GM12878 (cell line): Measurements from ENCODE around the gene PAK6. TPM values are rescaled to one million over a fixed set of nuclear protein-coding genes. Genes with fewer than 3 reads are reported as not detected.

Experiments
- ATAC-seq: fragments of 200-7000 bp; cut with Tn5 transposase; 3 replicates; pipeline ENCODE4 v1.9.1; 2020; ENCODE audit warnings: mild to moderate bottlenecking, moderate library complexity
- BruUV-seq: library from RNA; stranded (reverse); fragments of 400-500 nt; replicated peaks from 2 replicates; lab custom pipeline; 2021; lab: Mats Ljungman, UMichigan
- CTCF ChIA-PET: fragments of 300-600 bp; sonication (Branson Sonifier 250); formaldehyde crosslinking; extraction: SDS; loops from one replicate; lab custom pipeline; 2021; ENCODE audit warnings: inconsistent platforms; lab: Yijun Ruan, JAX
- POLR2A ChIA-PET: fragments of 350-600 bp; formaldehyde crosslinking; extraction: SDS; loops from one replicate; lab custom pipeline; 2021; ENCODE audit warnings: inconsistent platforms; lab: Charles Lee
- RAD21 ChIA-PET: fragments of 300-600 bp; sonication (Branson Sonifier 250); formaldehyde crosslinking; loops from one replicate; lab custom pipeline; 2023; ENCODE audit warnings: antibody characterized with exemption; ENCODE audit not compliant: unreplicated experiment; lab: Charles Lee
- SMC1A ChIA-PET: fragments of 300-600 bp; sonication (Branson Sonifier 250); formaldehyde crosslinking; loops from one replicate; lab custom pipeline; 2023; ENCODE audit not compliant: unreplicated experiment, uncharacterized antibody; lab: Charles Lee
- DNase-seq: peaks from one replicate; pipeline ENCODE4 v3.0.0-alpha.2; 2011; ENCODE audit warnings: low read depth, low spot score
- FAIRE-seq: peaks from 3 replicates; lab custom pipeline; 2011; peaks lifted over from hg19 to GRCh38; lab: Jason Lieb, UNC
- H2AFZ ChIP-seq: 2 replicates; pipeline ENCODE4 v1.6.0; 2011; ENCODE audit warnings: low read depth, low read length, control low read depth; ENCODE audit not compliant: control insufficient read depth
- H3K27ac ChIP-seq: 2 replicates; pipeline ENCODE4 v1.5.1; 2011; ENCODE audit warnings: control low read depth; ENCODE audit not compliant: control insufficient read depth, insufficient read depth
- H3K27me3 ChIP-seq, 2 experiments: replicated peaks in 1 of 2; 2 replicates each; pipeline versions ENCODE4 v1.6.0 to v1.6.1; 2011; ENCODE audit warnings: low read length in 1 of 2; ENCODE audit not compliant: control insufficient read depth in 2 of 2, insufficient read depth in 2 of 2
- H3K36me3 ChIP-seq, 2 experiments: 2 replicates each; pipeline ENCODE4 v1.5.1; 2011; ENCODE audit warnings: low read length in 1 of 2; ENCODE audit not compliant: control insufficient read depth in 2 of 2, insufficient read depth in 2 of 2
- H3K4me1 ChIP-seq: 2 replicates; pipeline ENCODE4 v1.6.1; 2011; ENCODE audit warnings: mild to moderate bottlenecking, low read length, moderate library complexity, mixed read lengths; ENCODE audit not compliant: control insufficient read depth, insufficient read depth
- H3K4me2 ChIP-seq: 2 replicates; pipeline ENCODE4 v1.6.0; 2011; ENCODE audit warnings: control low read depth; ENCODE audit not compliant: control insufficient read depth, insufficient read depth
- H3K4me3 ChIP-seq: fragments of 200-600 bp; sonication (generic); 2 replicates; pipeline ENCODE4 v1.5.1; 2016
- H3K79me2 ChIP-seq: 2 replicates; pipeline ENCODE4 v1.6.0; 2011; ENCODE audit warnings: low read length; ENCODE audit not compliant: control insufficient read depth, insufficient read depth
- H3K9ac ChIP-seq: 2 replicates; pipeline ENCODE4 v1.8.0; 2011; ENCODE audit warnings: low read length, control low read depth, mixed read lengths; ENCODE audit not compliant: control insufficient read depth, insufficient read depth
- H3K9me3 ChIP-seq: replicated peaks from 3 replicates; pipeline ENCODE4 v1.5.1; 2011; ENCODE audit warnings: mild to moderate bottlenecking, low read length; ENCODE audit not compliant: control insufficient read depth, insufficient read depth
- H4K20me1 ChIP-seq: 2 replicates; pipeline ENCODE4 v1.6.0; 2011; ENCODE audit not compliant: control insufficient read depth, insufficient read depth
- ASH2L ChIP-seq: fragments of 300-600, 200-600 bp; sonication (generic); IDR thresholded peaks from 2 replicates; pipeline ENCODE4 v1.6.1; 2017; ENCODE audit warnings: low read depth, mild to moderate bottlenecking, borderline replicate concordance
- BRCA1 ChIP-seq: IDR thresholded peaks from 2 replicates; pipeline ENCODE4 v1.6.1; 2011; ENCODE audit warnings: low read depth, low read length, improper control_type of control experiment
- CHD4 ChIP-seq: fragments of 200-600 bp; sonication (generic); IDR thresholded peaks from 2 replicates; pipeline ENCODE4 v1.6.1; 2016; ENCODE audit warnings: mild to moderate bottlenecking
- E4F1 ChIP-seq: fragments of 450-650 bp; IDR thresholded peaks from 2 replicates; pipeline ENCODE4 v1.6.1; 2018; ENCODE audit warnings: borderline replicate concordance, mild to moderate bottlenecking; ENCODE audit not compliant: partially characterized antibody
- KAT2A ChIP-seq: conservative IDR thresholded peaks from 2 replicates; pipeline ENCODE4 v1.6.1; 2011; ENCODE audit warnings: low read depth, low read length; ENCODE audit not compliant: control insufficient read depth
- KDM1A ChIP-seq: fragments of 200-600 bp; sonication (generic); IDR thresholded peaks from 2 replicates; pipeline ENCODE4 v1.6.1; 2016; ENCODE audit warnings: borderline replicate concordance
- NFYB ChIP-seq: IDR thresholded peaks from 2 replicates; pipeline ENCODE4 v1.6.1; 2011; ENCODE audit warnings: low read depth, mild to moderate bottlenecking, low read length, improper control_type of control experiment, moderate library complexity; ENCODE audit not compliant: insufficient read depth
- PAX8 ChIP-seq: fragments of 450-650 bp; IDR thresholded peaks from 2 replicates; pipeline ENCODE4 v1.6.1; 2017; ENCODE audit warnings: mild to moderate bottlenecking, moderate library complexity
- RAD21 ChIP-seq: IDR thresholded peaks from 2 replicates; pipeline ENCODE4 v1.6.1; 2011; ENCODE audit warnings: mild to moderate bottlenecking, low read depth, low read length, moderate library complexity; ENCODE audit not compliant: insufficient read depth
- SMARCA5 ChIP-seq: fragments of 450-650 bp; IDR thresholded peaks from 2 replicates; pipeline ENCODE4 v1.6.1; 2017; ENCODE audit warnings: mild to moderate bottlenecking
- SP1 ChIP-seq: IDR thresholded peaks from one replicate; pipeline ENCODE4 v1.6.1; 2011; ENCODE audit warnings: low read depth, low read length
- SREBF1 ChIP-seq: IDR thresholded peaks from 2 replicates; pipeline ENCODE4 v1.6.1; 2012; ENCODE audit warnings: mild to moderate bottlenecking, low read length
- SREBF2 ChIP-seq: IDR thresholded peaks from 2 replicates; pipeline ENCODE4 v1.6.1; 2012; ENCODE audit warnings: mild to moderate bottlenecking, low read length
- SRF ChIP-seq, 2 experiments: IDR thresholded peaks; 2 replicates each; pipeline ENCODE4 v1.6.1; 2011; ENCODE audit warnings: low read depth in 2 of 2, low read length in 2 of 2, mild to moderate bottlenecking in 1 of 2, moderate library complexity in 1 of 2
- TAF1 ChIP-seq: IDR thresholded peaks from 2 replicates; pipeline ENCODE4 v1.6.1; 2011; ENCODE audit warnings: mild to moderate bottlenecking, low read depth, low read length, borderline replicate concordance
- TBL1XR1 ChIP-seq: IDR thresholded peaks from 2 replicates; pipeline ENCODE4 v1.6.1; 2012; ENCODE audit warnings: low read depth, low read length, improper control_type of control experiment
- USF1 ChIP-seq: IDR thresholded peaks from 2 replicates; pipeline ENCODE4 v1.6.1; 2011; ENCODE audit warnings: borderline replicate concordance, low read depth, mild to moderate bottlenecking, moderate library complexity, mixed read lengths, low read length; ENCODE audit not compliant: insufficient read depth; ENCODE audit errors: extremely low read length
- ZNF24 ChIP-seq: fragments of 450-650 bp; IDR thresholded peaks from 2 replicates; pipeline ENCODE4 v1.6.1; 2017; ENCODE audit warnings: antibody characterized with exemption, mild to moderate bottlenecking
- WGBS: methylation state at CpG from one replicate; pipeline ENCODE4 v1.1.6; 2016; ENCODE audit warnings: low lambda C conversion rate; ENCODE audit not compliant: insufficient replicate concordance, insufficient coverage; ENCODE audit errors: missing lambda C conversion rate; 5-methylcytosine and 5-hydroxymethylcytosine counted together
- in situ Hi-C: fragments of 300-500 bp; cut with MboI; formaldehyde crosslinking; loops from 9 replicates; pipeline ENCODE4 v1.14.3; 2018; ENCODE audit warnings: mixed read lengths
- intact Hi-C: fragments of 100-400 bp; cut with micrococcal nuclease; formaldehyde crosslinking; loops from one replicate; pipeline ENCODE4 v1.14.2; 2022; ENCODE audit not compliant: unreplicated experiment
- polyA plus RNA-seq, 11 experiments: library from polyadenylated mRNA; depleted of rRNA in 4 of 11; unstranded in 6 of 11; stranded (reverse) in 5 of 11; fragments of >200 nt; fragmentation: Nextera tagmentation in 4 of 11; fragmentation: Illumina TruSeq in 1 of 11; extraction: Ambion mirVana in 4 of 11; extraction: Trizol in 1 of 11; gene quantifications; 1 replicate in 1 of 11; 2 replicates in 10 of 11; pipeline versions ENCODE4 v1.2.1 to v1.2.3, GENCODE V29; 2011 to 2016; ENCODE audit warnings: inconsistent platforms in 2 of 11, missing spikeins in 2 of 11, low read depth in 1 of 11
- total RNA-seq, 4 experiments: library from RNA; depleted of rRNA in 3 of 4; stranded (reverse); fragments of >200 nt in 3 of 4; fragmentation: Illumina TruSeq in 1 of 4; extraction: Trizol in 1 of 4; gene quantifications; 2 replicates each; pipeline versions ENCODE4 v1.2.1 to v1.2.3, GENCODE V29; 2013 to 2021

The PAK6 gene
- total and polyA plus RNA-seq, 10 of the 15 experiments (the other 5 are each of a cell fraction or from before 2014, with no cell fraction given): 0.07 to 0.92 (median 0.31) TPM; not detected in 2

GRCh38 chr15:40287505-40287904 lies 48.6 kb downstream of the PAK6 start:
- POLR2A ChIA-PET: no interaction called here
- Histone ChIP-seq H2AFZ (no peak overlapping the region), H3K36me3 (no peaks in the 10 kb centered on the region), H3K9ac (no peak overlapping the region), H3K9me3 (no peaks in the 10 kb centered on the region; the same call in 2 of the 3 replicates), H4K20me1 (no peaks in the 10 kb centered on the region), H3K4me3 (no peak overlapping the region), H3K4me1 (no peaks in the 10 kb centered on the region), H3K27me3 (peaks cover 3 to 8% of the 10 kb centered on the region in 2 experiments; a peak in 3 of 4 replicates), H3K27ac (no peak overlapping the region), H3K79me2 (no peaks in the 10 kb centered on the region), H3K4me2 (no peak overlapping the region)
- RAD21 ChIA-PET: interaction anchor here (1.1 kb wide), 1 partner anchor 50 kb away, joined by 3 read pairs; no protein-coding TSS in a partner anchor
- FAIRE-seq: no peak
- TF ChIP-seq KDM1A (no peak), TBL1XR1 (no peak), CHD4 (no peak), SP1 (no peak), SREBF2 (no peak), SMARCA5 (no peak), NFYB (no peak), SRF (IDR thresholded peaks at IDR 0.05; ENCODE audit: low read depth in 2 of 2, low read length in 2 of 2) (no peak), E4F1 (no peak), TAF1 (no peak), USF1 (no peak), ASH2L (no peak), ZNF24 (no peak), BRCA1 (no peak), SREBF1 (no peak), RAD21 (no peak), KAT2A (no peak), PAX8 (no peak)
- no peak for ATAC-seq
- in situ Hi-C loops: no loop called here
- intact Hi-C loops: no loop called here
- BruUV-seq: no TSS peak
- SMC1A ChIA-PET: interaction anchor here (1.2 to 2.0 kb wide), 2 partner anchors 8 to 13 kb away, joined by 3 to 5 read pairs; no protein-coding TSS in a partner anchor
- WGBS: 2% methylated on average over 3 of the region's 3 CpGs
- CTCF ChIA-PET: interaction anchor here (0.6 to 0.8 kb wide), 2 partner anchors 30 to 177 kb away, joined by 3 to 4 read pairs; no protein-coding TSS in a partner anchor
- no peak for DNase-seq
